ACC112 (cell line): ENCODE results near the gene MAPK10.
"Not testable (repeated sequence)": the region's sequence is repeated elsewhere in the genome, so short reads cannot be mapped to it uniquely, and the experiment has no call there.

ENCODE experiments used
- H2AFZ ChIP-seq: fragments of 200-600 bp; sonication (generic); one replicate; pipeline ENCODE4 v1.6.0; 2017; ENCODE audit warnings: antibody characterized with exemption, low read length; ENCODE audit not compliant: unreplicated experiment
- H3K27ac ChIP-seq: fragments of 200-600 bp; sonication (generic); 2 replicates; pipeline ENCODE4 v1.5.1; 2014; ENCODE audit warnings: low read depth, mild to moderate bottlenecking, antibody characterized with exemption, low read length, moderate library complexity
- H3K27me3 ChIP-seq: fragments of 200-600 bp; sonication (generic); 2 replicates; pipeline ENCODE4 v1.6.1; 2014; ENCODE audit warnings: mild to moderate bottlenecking, antibody characterized with exemption, low read length, moderate library complexity, mixed read lengths; ENCODE audit not compliant: insufficient read depth
- H3K36me3 ChIP-seq: fragments of 200-600 bp; sonication (generic); 2 replicates; pipeline ENCODE4 v1.6.1; 2016; ENCODE audit warnings: mild to moderate bottlenecking, antibody characterized with exemption, low read length, moderate library complexity, mixed read lengths; ENCODE audit not compliant: insufficient read depth
- H3K4me1 ChIP-seq: fragments of 200-600 bp; sonication (generic); one replicate; pipeline ENCODE4 v1.6.1; 2016; ENCODE audit warnings: low read length, mixed read lengths; ENCODE audit not compliant: insufficient read depth, unreplicated experiment, control insufficient read depth
- H3K4me3 ChIP-seq: fragments of 200-600 bp; sonication (generic); 2 replicates; pipeline ENCODE4 v1.5.1; 2014; ENCODE audit warnings: mild to moderate bottlenecking, low read depth, low read length
- H3K79me2 ChIP-seq: fragments of 200-600 bp; sonication (generic); one replicate; pipeline ENCODE4 v1.6.0; 2016; ENCODE audit warnings: low read length; ENCODE audit not compliant: control insufficient read depth, unreplicated experiment, insufficient read depth

MAPK10 gene

DNA sequence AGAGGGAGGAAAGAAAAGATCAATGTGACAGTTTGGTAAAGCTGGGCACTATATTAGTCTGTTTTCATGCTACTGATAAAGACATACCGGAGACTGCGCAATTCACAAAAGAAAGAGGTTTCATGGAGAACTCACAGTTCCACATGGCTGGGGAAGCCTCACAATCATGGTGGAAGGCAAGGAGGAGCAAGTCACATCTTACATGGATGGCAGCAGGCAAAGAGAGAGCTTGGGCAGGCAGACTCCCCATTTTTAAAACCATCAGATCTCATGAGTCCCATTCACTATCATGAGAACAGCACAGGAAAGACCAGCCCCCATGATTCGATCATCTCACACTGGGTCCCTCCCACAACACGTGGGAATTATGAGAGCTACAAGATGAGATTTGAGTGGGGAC lies 394.8 kb downstream of the MAPK10 start:
- not testable (repeated sequence) for H3K27ac ChIP-seq, H3K4me3 ChIP-seq, H3K36me3 ChIP-seq, H3K27me3 ChIP-seq, H2AFZ ChIP-seq
- Histone ChIP-seq H3K4me1 (peaks cover 53% of the 10 kb centered on the region), H3K79me2 (peaks cover 26% of the 10 kb centered on the region)

DNA sequence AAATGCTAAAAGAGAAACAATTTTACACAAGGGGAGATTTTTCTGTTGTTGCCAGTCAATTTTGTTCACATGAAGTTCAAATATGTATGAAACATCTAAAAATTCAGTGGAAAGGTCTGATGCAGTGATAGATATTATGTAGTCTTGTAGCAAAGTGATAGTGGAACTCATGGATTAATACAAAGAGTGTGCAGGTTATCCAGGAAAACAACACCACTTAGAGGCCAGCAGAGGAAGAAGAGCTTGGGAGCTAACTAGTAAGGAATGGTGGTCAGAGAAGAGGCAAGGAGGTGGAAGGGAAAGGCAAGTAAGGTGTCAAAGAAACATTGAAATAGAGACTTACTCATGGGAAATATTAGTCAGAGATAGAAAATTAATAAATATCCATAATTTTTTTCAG lies 395.6 kb downstream of the MAPK10 start:
- H3K79me2 ChIP-seq = peaks cover 25% of the 10 kb centered on the region
- no peaks in the 10 kb centered on the region for H3K27me3 ChIP-seq
- no peaks in the 10 kb centered on the region for H3K36me3 ChIP-seq
- no peak overlapping the region for H3K4me3 ChIP-seq
- H2AFZ ChIP-seq = no peak overlapping the region
- peaks cover 47% of the 10 kb centered on the region for H3K4me1 ChIP-seq
- no peak overlapping the region for H3K27ac ChIP-seq

DNA sequence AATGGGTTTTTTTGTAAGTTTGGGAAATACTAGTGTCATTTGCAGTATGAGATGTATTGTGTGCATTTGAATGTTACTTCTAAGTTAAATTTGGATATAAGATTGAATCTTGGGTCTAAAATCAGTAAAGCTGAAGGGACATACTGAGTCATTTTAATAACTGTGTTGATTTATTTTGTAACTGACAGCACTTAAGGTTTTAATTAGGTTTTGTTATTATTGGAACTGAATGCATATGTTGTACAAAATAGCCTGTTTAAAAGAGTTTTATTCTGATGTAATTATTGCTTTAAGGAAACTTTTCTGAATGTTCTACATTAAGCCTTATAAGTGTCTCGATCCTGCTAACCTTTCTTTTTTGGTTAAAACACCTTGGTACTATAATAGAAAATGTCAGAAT lies 396.6 kb downstream of the MAPK10 start:
- Histone ChIP-seq H2AFZ (no peak overlapping the region), H3K27me3 (no peaks in the 10 kb centered on the region), H3K27ac (no peak overlapping the region), H3K4me1 (peaks cover 41% of the 10 kb centered on the region), H3K4me3 (no peak overlapping the region), H3K36me3 (no peaks in the 10 kb centered on the region), H3K79me2 (peaks cover 27% of the 10 kb centered on the region)

DNA sequence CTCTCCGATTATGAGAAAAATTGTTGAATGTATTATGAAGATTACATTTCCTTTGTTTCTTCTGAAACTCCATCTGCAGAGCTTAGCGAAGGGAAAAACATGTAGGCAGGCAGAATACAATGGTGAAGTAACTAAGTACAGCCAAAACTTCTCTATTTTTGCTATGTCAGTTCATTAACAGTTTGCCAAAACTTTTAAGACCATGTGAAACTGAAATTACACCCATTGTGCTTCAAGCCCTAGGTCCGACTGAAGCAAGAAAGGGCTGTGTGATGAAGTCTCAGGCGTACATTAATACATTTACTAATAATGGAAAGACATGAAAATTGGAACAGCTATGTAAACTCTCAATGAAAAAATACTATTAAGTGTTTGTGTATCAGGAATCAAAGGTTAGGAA lies 398.0 kb downstream of the MAPK10 start:
- H3K36me3 ChIP-seq = no peaks in the 10 kb centered on the region
- peaks cover 22% of the 10 kb centered on the region for H3K79me2 ChIP-seq
- H3K4me1 ChIP-seq = peaks cover 27% of the 10 kb centered on the region
- H3K27me3 ChIP-seq = no peaks in the 10 kb centered on the region
- H3K4me3 ChIP-seq = no peak overlapping the region
- H3K27ac ChIP-seq = no peak overlapping the region
- H2AFZ ChIP-seq = no peak overlapping the region

DNA sequence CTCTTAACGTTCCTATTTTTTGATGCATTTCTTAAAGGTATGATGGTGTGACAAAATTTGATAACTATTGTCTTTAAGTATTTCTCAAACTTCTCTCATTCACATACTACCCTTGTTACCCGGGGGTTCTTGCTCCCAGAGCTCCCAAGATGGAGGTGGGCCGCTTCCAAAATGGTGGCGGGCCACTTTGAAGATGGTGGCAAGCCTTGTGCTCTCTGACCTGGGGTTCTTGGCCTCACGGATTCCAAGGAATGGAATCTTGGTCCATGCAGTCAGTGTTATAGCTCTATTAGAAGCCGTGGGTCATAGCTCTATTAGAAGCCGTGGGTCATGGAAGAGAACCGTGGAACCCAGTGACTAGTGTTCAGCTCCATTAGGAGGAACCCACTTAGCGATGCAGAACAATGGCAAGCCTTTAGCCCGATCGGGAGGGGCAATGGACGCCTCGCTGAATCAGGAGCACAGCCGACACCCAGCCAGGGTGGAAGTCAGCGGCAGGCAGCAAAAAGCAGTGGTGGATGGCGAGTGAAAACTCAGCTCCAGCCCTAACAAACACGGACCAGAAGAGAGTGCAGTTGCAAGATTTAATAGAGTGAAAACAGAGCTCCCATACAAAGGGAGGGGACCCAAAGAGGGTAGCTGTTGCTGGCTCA lies 403.4 kb downstream of the MAPK10 start:
- Histone ChIP-seq H3K4me3 (no peak overlapping the region), H3K79me2 (peaks cover 21% of the 10 kb centered on the region), H3K27ac (no peak overlapping the region), H2AFZ (no peak overlapping the region), H3K27me3 (no peaks in the 10 kb centered on the region), H3K4me1 (peaks cover 23% of the 10 kb centered on the region), H3K36me3 (no peaks in the 10 kb centered on the region)

DNA sequence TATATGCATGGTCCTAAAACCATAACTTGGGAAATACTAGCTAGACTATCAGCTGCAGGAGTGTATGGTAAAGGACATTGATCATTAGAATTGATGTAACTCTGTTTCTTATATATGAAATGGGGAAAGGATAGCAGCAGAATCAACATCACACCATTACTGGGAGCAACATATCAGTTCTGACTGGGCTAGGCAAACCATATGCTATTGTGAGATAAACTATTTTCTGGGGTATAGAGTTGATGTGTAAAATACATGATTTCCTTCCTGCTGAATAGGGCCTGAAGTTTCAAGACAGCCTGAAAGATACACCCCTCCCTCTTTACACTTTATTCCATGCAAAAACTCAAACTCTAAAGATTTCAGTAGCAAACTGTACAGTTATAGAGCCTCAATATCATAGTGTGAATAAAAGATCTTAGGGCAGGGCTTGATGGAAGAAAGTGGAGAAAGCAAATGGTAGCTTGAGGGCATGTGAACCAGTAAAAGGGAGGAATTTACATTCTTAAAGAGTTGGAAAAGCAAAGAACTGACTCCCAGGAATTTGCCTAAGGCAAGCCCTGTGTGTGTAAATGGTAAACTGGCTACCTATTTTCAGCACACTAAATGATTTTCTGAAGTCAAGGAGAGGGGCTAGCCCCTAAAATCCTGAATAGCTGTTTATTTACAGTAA lies 404.1 kb downstream of the MAPK10 start:
- Histone ChIP-seq H3K36me3 (no peaks in the 10 kb centered on the region), H3K27ac (no peak overlapping the region), H3K4me3 (no peak overlapping the region), H2AFZ (no peak overlapping the region), H3K79me2 (peaks cover 26% of the 10 kb centered on the region), H3K4me1 (peaks cover 23% of the 10 kb centered on the region), H3K27me3 (no peaks in the 10 kb centered on the region)

DNA sequence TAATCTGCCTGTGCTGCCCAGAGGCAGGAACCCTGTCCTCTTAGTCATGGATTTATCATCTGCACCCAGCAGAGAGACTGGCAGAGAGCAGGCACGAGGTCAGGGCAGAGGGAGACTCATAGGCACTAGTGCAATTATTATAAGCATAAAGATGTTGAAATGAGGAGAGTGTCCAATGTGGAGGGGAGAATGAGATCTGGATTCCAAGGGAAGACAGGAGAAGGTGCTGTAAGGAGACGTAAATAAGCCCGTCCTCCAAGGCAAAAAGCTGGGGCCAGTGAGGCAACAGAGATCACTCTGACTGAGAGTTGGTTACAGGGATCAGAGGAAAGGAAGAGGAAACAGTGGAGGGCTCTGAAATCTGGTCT lies 406.2 kb downstream of the MAPK10 start:
- H3K79me2 ChIP-seq = peaks cover 23% of the 10 kb centered on the region
- H3K27me3 ChIP-seq = no peaks in the 10 kb centered on the region
- peak overlapping the region; percentile 96 for H3K27ac ChIP-seq
- peak overlapping the region; percentile 1; the same call in 1 of the 2 replicates for H3K4me3 ChIP-seq
- H2AFZ ChIP-seq = no peak overlapping the region
- H3K36me3 ChIP-seq = no peaks in the 10 kb centered on the region
- peaks cover 23% of the 10 kb centered on the region for H3K4me1 ChIP-seq

DNA sequence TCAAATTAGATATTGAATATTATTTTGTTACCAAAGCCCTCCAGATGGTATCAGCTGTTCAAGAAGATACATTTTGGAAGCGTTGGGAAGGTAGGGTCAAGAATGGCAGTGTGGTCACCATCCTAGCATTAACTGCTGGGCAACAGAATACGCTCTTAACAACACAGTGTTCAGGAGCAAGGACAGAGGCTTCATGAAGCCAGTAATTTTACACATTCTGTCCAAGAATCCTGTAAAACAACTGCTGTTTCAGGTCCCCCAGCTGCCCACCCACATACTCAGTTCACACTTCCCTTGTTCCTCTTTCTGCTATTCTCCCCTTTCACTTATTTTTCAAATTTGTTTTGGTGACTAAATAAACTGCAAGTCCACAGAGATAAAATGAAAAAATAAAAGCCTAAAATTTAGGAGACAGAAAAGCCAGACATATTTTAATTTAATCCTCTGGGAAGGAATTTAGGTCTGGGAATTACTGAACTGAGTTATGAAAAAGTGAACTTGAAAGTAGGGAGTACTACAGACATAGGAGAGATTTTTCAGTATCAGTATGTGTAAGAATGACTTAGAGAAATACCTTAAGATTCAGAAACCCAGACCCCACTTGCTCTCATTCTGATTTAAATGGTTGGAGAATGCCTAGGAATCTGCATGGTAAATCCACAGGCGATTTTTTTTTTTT lies 406.7 kb downstream of the MAPK10 start:
- H3K4me3 ChIP-seq = peak overlapping the region; percentile 25; the same call in 1 of the 2 replicates
- H2AFZ ChIP-seq = no peak overlapping the region
- H3K27ac ChIP-seq = peak overlapping the region; percentile 96

DNA sequence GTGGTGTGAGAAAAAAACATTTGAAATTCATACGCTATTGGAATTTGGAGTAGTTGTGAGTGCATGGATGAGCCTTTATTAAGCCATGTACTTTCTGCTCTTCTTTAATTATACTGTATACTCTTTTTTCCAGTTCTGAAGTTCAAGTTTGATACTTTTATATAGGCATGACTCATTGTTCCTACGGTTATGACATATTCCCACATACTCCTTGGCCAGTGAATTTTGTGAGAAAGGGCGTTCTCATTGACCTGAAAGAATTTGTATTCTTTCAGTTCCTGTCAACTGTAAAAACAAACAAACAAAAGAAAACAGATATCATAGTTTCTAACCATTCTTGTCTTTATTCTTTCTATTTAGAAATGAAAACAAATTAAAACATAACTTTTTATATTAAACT lies 407.3 kb downstream of the MAPK10 start:
- H2AFZ ChIP-seq = no peak overlapping the region
- peak overlapping the region; percentile 25; the same call in 1 of the 2 replicates for H3K4me3 ChIP-seq
- no peaks in the 10 kb centered on the region for H3K36me3 ChIP-seq
- H3K79me2 ChIP-seq = peaks cover 23% of the 10 kb centered on the region
- H3K27me3 ChIP-seq = no peaks in the 10 kb centered on the region
- peaks cover 23% of the 10 kb centered on the region for H3K4me1 ChIP-seq
- H3K27ac ChIP-seq = peak overlapping the region; percentile 96

More for the DNA sequence above, 406.7 kb downstream of the MAPK10 start:
- Histone ChIP-seq H3K27me3 (no peaks in the 10 kb centered on the region), H3K4me1 (peaks cover 23% of the 10 kb centered on the region), H3K79me2 (peaks cover 27% of the 10 kb centered on the region), H3K36me3 (no peaks in the 10 kb centered on the region)

DNA sequence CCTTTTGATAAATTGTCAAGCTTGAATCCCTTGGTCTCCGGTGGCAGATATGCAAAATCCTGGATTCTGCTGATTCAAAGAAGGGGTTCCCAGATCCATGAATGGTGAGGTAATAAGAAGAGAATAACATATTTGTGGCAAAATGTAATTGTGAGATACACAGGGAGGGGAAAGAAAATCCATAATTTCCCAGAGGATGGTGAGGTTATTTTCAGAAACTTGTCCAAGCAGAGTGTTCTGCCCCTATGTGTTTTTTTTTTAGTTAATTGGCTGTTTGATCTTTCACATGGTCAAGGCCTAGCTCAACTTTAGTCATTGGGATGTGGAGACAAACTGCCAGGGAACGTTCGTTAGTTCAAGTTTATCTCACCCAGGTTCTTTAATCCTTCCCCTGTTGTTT lies 408.8 kb downstream of the MAPK10 start:
- no peaks in the 10 kb centered on the region for H3K27me3 ChIP-seq
- H3K4me1 ChIP-seq = peaks cover 23% of the 10 kb centered on the region
- H3K4me3 ChIP-seq = no peak overlapping the region
- H3K79me2 ChIP-seq = peaks cover 27% of the 10 kb centered on the region
- no peak overlapping the region for H2AFZ ChIP-seq
- H3K27ac ChIP-seq = peak overlapping the region; percentile 96
- no peaks in the 10 kb centered on the region for H3K36me3 ChIP-seq

DNA sequence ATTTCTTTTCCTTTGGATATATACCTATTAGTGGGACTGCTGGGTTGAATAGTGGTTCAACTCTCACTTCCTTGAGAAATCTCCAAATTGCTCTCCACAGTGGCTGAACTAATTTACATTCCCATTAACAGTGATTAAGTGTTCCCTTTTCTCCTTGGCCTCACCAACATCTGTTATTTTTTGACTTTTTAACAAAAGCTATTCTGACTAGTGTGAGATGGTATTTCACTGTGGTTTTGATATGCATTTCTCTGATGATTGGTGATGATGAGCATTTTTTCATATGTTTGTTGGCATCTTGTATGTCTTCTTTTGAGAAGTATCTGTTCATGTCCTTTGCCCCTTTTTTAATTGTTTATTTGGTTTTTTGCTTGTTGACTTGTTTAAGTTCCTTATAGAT lies 413.0 kb downstream of the MAPK10 start:
- Histone ChIP-seq H3K4me3 (no peak overlapping the region), H3K27me3 (no peaks in the 10 kb centered on the region), H3K4me1 (no peaks in the 10 kb centered on the region), H3K27ac (no peak overlapping the region), H3K79me2 (peaks cover 15% of the 10 kb centered on the region), H2AFZ (no peak overlapping the region), H3K36me3 (no peaks in the 10 kb centered on the region)
